Hepatocyte (in vitro differentiated cells): ENCODE results near the gene DAND5. TPM values are rescaled to one million over a fixed set of nuclear protein-coding genes. Genes with fewer than 3 reads are reported as not detected.
A peak's percentile ranks its signal among the peaks of the same experiment; 100 is the strongest.
"Not testable (repeated sequence)": the region's sequence is repeated elsewhere in the genome, so short reads cannot be mapped to it uniquely, and the experiment has no call there.

Experiments
- DNase-seq: peaks from one replicate; pipeline ENCODE4 v3.0.0-alpha.2; 2016; ENCODE audit warnings: low spot score
- H2AFZ ChIP-seq: fragments of 200-600 bp; sonication (generic); 2 replicates; pipeline ENCODE4 v1.6.0; 2016; ENCODE audit warnings: antibody characterized with exemption, mild to moderate bottlenecking
- H3K27ac ChIP-seq: fragments of 200-600 bp; sonication (generic); 2 replicates; pipeline ENCODE4 v1.5.1; 2016; ENCODE audit warnings: mild to moderate bottlenecking
- H3K27me3 ChIP-seq: fragments of 200-600 bp; sonication (generic); 2 replicates; pipeline ENCODE4 v1.6.1; 2016
- H3K36me3 ChIP-seq: fragments of 200-600 bp; sonication (generic); replicated peaks from 2 replicates; pipeline ENCODE4 v1.5.1; 2016; ENCODE audit warnings: low read depth; ENCODE audit not compliant: insufficient read depth
- H3K4me1 ChIP-seq: fragments of 200-600 bp; sonication (generic); 2 replicates; pipeline ENCODE4 v1.5.1; 2016; ENCODE audit warnings: mild to moderate bottlenecking, moderate library complexity; ENCODE audit not compliant: insufficient read depth
- H3K4me2 ChIP-seq: fragments of 200-600 bp; sonication (generic); 2 replicates; pipeline ENCODE4 v1.6.0; 2016
- H3K4me3 ChIP-seq: fragments of 200-600 bp; sonication (generic); 2 replicates; pipeline ENCODE4 v1.5.1; 2016; ENCODE audit warnings: mild to moderate bottlenecking
- H3K79me2 ChIP-seq: fragments of 200-600 bp; sonication (generic); 2 replicates; pipeline ENCODE4 v1.6.0; 2017; ENCODE audit warnings: mild to moderate bottlenecking
- H3K9me2 ChIP-seq: fragments of 200-600 bp; sonication (generic); replicated peaks from 2 replicates; pipeline ENCODE4 v1.6.0; 2017; ENCODE audit warnings: mild to moderate bottlenecking; ENCODE audit not compliant: insufficient read depth
- H3K9me3 ChIP-seq: fragments of 200-600 bp; sonication (generic); 2 replicates; pipeline ENCODE4 v1.5.1; 2016; ENCODE audit warnings: low read depth, mild to moderate bottlenecking
- H4K20me1 ChIP-seq: fragments of 200-600 bp; sonication (generic); 2 replicates; pipeline ENCODE4 v1.6.0; 2016; ENCODE audit warnings: mild to moderate bottlenecking; ENCODE audit not compliant: insufficient read depth, poor library complexity, severe bottlenecking
- CTCF ChIP-seq: fragments of 200-600 bp; sonication (generic); IDR thresholded peaks from 2 replicates; pipeline ENCODE4 v1.5.1; 2016; ENCODE audit warnings: antibody characterized with exemption, mild to moderate bottlenecking; ENCODE audit not compliant: poor library complexity
- EZH2 ChIP-seq: fragments of 200-600 bp; sonication (generic); IDR thresholded peaks from 2 replicates; pipeline ENCODE4 v1.6.1; 2016; ENCODE audit warnings: antibody characterized with exemption, mild to moderate bottlenecking, borderline replicate concordance
- EZH2phosphoT487 ChIP-seq: fragments of 200-600 bp; sonication (generic); IDR thresholded peaks from one replicate; pipeline ENCODE4 v1.6.1; 2018; ENCODE audit warnings: antibody characterized with exemption, mild to moderate bottlenecking, low read depth, moderate library complexity; ENCODE audit not compliant: unreplicated experiment, severe bottlenecking
- WGBS: methylation state at CpG from one replicate; pipeline ENCODE4 v1.1.6; 2016; ENCODE audit warnings: low lambda C conversion rate; ENCODE audit errors: missing lambda C conversion rate; 5-methylcytosine and 5-hydroxymethylcytosine counted together
- polyA plus RNA-seq: library from polyadenylated mRNA; unstranded; fragments of >200 nt; fragmentation: Nextera tagmentation; extraction: Ambion mirVana; gene quantifications from 2 replicates; pipeline ENCODE4 v1.2.1, GENCODE V29; 2016
- total RNA-seq: library from RNA; depleted of rRNA; stranded (reverse); fragments of >200 nt; gene quantifications from 2 replicates; pipeline ENCODE4 v1.2.3, GENCODE V29; 2014

The DAND5 gene
- total and polyA plus RNA-seq, 2 experiments from 2014 or later: 0.17 TPM; not detected in 1

GRCh38 chr19:12949363-12950283 is 19.8 kb upstream of the DAND5 start:
- DNase-seq: no peak
- TF ChIP-seq CTCF (no peak), EZH2phosphoT487 (no peak), EZH2 (no peak)
- H3K27ac ChIP-seq: no peak overlapping the region
- H3K27me3 ChIP-seq: no peaks in the 10 kb centered on the region
- H2AFZ ChIP-seq: no peak overlapping the region
- H3K9me3 ChIP-seq: no peaks in the 10 kb centered on the region
- 94% methylated on average over 16 of the region's 16 CpGs for WGBS
- peaks cover 23% of the 10 kb centered on the region for H3K4me1 ChIP-seq
- no peak overlapping the region for H3K4me2 ChIP-seq
- peaks cover under 1% of the 10 kb centered on the region for H4K20me1 ChIP-seq
- H3K4me3 ChIP-seq: no peak overlapping the region
- H3K79me2 ChIP-seq: peaks cover 36% of the 10 kb centered on the region
- no peaks in the 10 kb centered on the region for H3K36me3 ChIP-seq
- H3K9me2 ChIP-seq: no peaks in the 10 kb centered on the region

GRCh38 chr19:12952050-12952449 is 17.3 kb upstream of the DAND5 start:
- H3K27me3 ChIP-seq, H4K20me1 ChIP-seq, H2AFZ ChIP-seq, H3K9me2 ChIP-seq, H3K9me3 ChIP-seq, DNase-seq, H3K36me3 ChIP-seq, H3K4me2 ChIP-seq, H3K4me3 ChIP-seq: not testable (repeated sequence)
- 95% methylated on average over 6 of the region's 6 CpGs for WGBS
- Histone ChIP-seq H3K27ac (peak overlapping the region; percentile 73), H3K79me2 (peaks cover 51% of the 10 kb centered on the region), H3K4me1 (peaks cover 33% of the 10 kb centered on the region)

- no peaks in the 10 kb centered on the region for H3K27me3 ChIP-seq
- no peak overlapping the region for H3K4me3 ChIP-seq
- H3K9me2 ChIP-seq: no peaks in the 10 kb centered on the region
- H3K4me2 ChIP-seq: no peak overlapping the region
- TF ChIP-seq EZH2: no peak
- TF ChIP-seq EZH2phosphoT487: no peak
- TF ChIP-seq CTCF: no peak
- DNase-seq: no peak
- H3K4me1 ChIP-seq: peaks cover 28% of the 10 kb centered on the region
- H3K79me2 ChIP-seq: peaks cover 49% of the 10 kb centered on the region
- H3K27ac ChIP-seq: peak overlapping the region; percentile 73
- peaks cover 2% of the 10 kb centered on the region for H4K20me1 ChIP-seq
- no peaks in the 10 kb centered on the region for H3K36me3 ChIP-seq
- H2AFZ ChIP-seq: no peak overlapping the region
- 88% methylated on average over 12 of the region's 12 CpGs for WGBS
- H3K9me3 ChIP-seq: no peaks in the 10 kb centered on the region
These were observed 16.8 kb upstream of the DAND5 start for GRCh38 chr19:12952488-12953137.
